HAP-1 (cell line): ENCODE data around the gene INSL3.

Experiments used
- DNase-seq, 2 experiments: peaks; one replicate each; pipeline ENCODE4 v3.0.0-alpha.2; 2016 to 2020; ENCODE audit warnings: low spot score in 2 of 2
- H3K27me3 ChIP-seq: fragments of 250-450 bp; sonication (Bioruptor Pico); 2 replicates; pipeline ENCODE4 v1.5.1; 2020; ENCODE audit warnings: low read depth, mild to moderate bottlenecking, moderate library complexity
- H3K36me3 ChIP-seq: fragments of 250-450 bp; sonication (Bioruptor Pico); replicated peaks from 2 replicates; pipeline ENCODE4 v1.5.1; 2020; ENCODE audit warnings: mild to moderate bottlenecking
- H3K4me1 ChIP-seq: fragments of 250-450 bp; sonication (Bioruptor Pico); 2 replicates; pipeline ENCODE4 v1.5.1; 2020; ENCODE audit warnings: mild to moderate bottlenecking
- H3K4me3 ChIP-seq: fragments of 250-450 bp; sonication (Bioruptor Pico); 2 replicates; pipeline ENCODE4 v1.5.1; 2020; ENCODE audit warnings: mild to moderate bottlenecking, moderate library complexity
- H3K9me3 ChIP-seq: fragments of 250-450 bp; sonication (Bioruptor Pico); 2 replicates; pipeline ENCODE4 v1.5.1; 2020; ENCODE audit warnings: mild to moderate bottlenecking, moderate library complexity
- in situ Hi-C: fragments of 300-500 bp; cut with MboI; formaldehyde crosslinking; loops from 3 replicates; pipeline ENCODE4 v1.14.3; 2020; ENCODE audit warnings: low sequenced_read_pairs, inconsistent platforms, mixed read lengths

Gene INSL3, protein sequence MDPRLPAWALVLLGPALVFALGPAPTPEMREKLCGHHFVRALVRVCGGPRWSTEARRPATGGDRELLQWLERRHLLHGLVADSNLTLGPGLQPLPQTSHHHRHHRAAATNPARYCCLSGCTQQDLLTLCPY

DNA sequence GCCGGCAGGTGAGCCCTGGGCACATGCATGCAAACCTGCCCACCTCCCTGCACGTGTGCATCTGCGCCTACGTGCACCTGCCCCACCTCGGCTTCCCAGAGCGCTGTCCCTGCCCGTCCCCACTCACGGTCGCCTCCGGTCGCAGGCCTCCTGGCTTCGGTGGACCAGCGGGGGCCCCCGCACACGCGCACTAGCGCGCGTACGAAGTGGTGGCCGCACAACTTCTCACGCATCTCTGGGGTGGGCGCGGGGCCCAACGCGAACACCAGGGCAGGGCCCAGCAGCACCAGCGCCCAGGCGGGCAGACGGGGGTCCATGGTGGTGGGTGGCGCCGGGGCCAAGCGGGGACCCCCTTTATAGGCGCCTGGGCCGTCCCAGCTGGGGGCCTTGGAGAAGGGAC, at the start of gene INSL3:
Gene INSL3, minus strand, starts transcription at position 330 of the 400 bp plus-strand sequence. Its CDS starts 13 bp downstream, at position 317.
- no peaks in the 10 kb centered on the region for H3K4me1 ChIP-seq
- in situ Hi-C loops: no loop called here
- H3K36me3 ChIP-seq: no peaks in the 10 kb centered on the region
- H3K27me3 ChIP-seq: no peaks in the 10 kb centered on the region
- no peaks in the 10 kb centered on the region for H3K9me3 ChIP-seq
- H3K4me3 ChIP-seq: no peak within 1 kb of the TSS
- DNase-seq: no peak

- in situ Hi-C loops: loop anchor here (5.0 kb wide), 1 partner anchor 118 kb away; no protein-coding TSS in a partner anchor
- H3K36me3 ChIP-seq: peaks cover 14% of the 10 kb centered on the region
- no peaks in the 10 kb centered on the region for H3K9me3 ChIP-seq
- H3K4me3 ChIP-seq: no peak overlapping the region
- no peaks in the 10 kb centered on the region for H3K27me3 ChIP-seq
- H3K4me1 ChIP-seq: peaks cover 9% of the 10 kb centered on the region
- no peak for DNase-seq
Observed at GRCh38 chr19:17869114-17869608, 47.8 kb upstream of the INSL3 start.

DNA sequence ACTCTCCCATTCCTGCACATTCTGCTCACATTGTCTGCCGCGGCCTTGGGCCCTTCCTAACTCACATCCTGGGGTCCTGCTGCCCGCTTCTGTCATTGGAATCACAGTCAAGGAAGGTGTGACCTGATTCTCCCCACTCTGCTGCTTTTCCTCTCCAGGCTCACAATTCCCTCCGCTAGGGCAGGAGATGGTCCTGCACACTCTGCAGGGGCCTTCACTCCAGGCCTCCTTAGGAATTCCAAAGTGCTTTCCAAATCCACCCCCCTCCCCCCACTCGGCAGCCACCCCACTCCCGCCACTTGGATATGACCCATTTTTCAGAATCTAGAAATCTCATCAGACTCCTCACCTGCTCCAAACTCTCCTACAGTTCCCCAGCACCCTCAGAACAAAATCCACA, 47.4 kb upstream of the INSL3 start:
- Histone ChIP-seq H3K9me3 (no peaks in the 10 kb centered on the region), H3K27me3 (no peaks in the 10 kb centered on the region), H3K36me3 (peaks cover 19% of the 10 kb centered on the region), H3K4me1 (peaks cover 6% of the 10 kb centered on the region), H3K4me3 (no peak overlapping the region)
- no peak for DNase-seq
- in situ Hi-C loops: loop anchor here (5.0 kb wide), 1 partner anchor 119 kb away; no protein-coding TSS in a partner anchor

DNA sequence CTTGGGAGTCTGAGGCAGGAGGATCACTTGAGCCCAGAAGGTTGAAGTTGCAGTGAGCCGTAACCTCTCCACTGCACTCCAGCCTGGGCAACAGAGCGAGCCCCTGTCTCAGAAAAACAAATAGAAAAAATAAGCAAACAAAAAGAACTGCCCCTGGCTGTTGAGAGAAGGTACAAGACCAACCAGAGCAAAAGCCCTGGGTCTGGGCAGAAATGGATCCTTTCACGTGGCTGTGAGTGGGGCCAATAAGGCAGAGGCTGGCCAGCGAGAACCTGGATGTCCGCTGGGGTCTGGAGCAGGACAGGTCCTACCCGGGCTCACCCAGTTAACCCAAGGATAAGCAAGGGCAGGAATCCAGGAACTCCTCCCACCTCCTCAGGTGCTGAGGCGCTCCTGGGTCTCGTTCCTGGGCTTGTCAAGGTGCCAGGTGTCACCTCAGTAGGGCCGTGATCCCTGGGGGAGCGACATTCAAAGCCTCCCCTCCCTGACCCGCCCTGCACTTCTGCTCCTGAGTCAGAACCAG, 45.7 kb upstream of the INSL3 start:
- Histone ChIP-seq H3K36me3 (peaks cover 36% of the 10 kb centered on the region), H3K4me1 (peaks cover 6% of the 10 kb centered on the region), H3K4me3 (no peak overlapping the region), H3K9me3 (no peaks in the 10 kb centered on the region), H3K27me3 (no peaks in the 10 kb centered on the region)
- in situ Hi-C loops: loop anchor here (5.0 kb wide), 1 partner anchor 120 kb away; no protein-coding TSS in a partner anchor
- DNase-seq: peak in 1 of 2 experiments; percentile 49

- in situ Hi-C loops: loop anchor here (5.0 kb wide), 1 partner anchor 121 kb away; no protein-coding TSS in a partner anchor
- peak in 1 of 2 experiments; percentile 41 for DNase-seq
- peaks cover 41% of the 10 kb centered on the region for H3K36me3 ChIP-seq
- H3K9me3 ChIP-seq: no peaks in the 10 kb centered on the region
- no peak overlapping the region for H3K4me3 ChIP-seq
- H3K4me1 ChIP-seq: peaks cover 10% of the 10 kb centered on the region
- no peaks in the 10 kb centered on the region for H3K27me3 ChIP-seq
Observed at GRCh38 chr19:17866312-17866963, 45.1 kb upstream of the INSL3 start.

DNA sequence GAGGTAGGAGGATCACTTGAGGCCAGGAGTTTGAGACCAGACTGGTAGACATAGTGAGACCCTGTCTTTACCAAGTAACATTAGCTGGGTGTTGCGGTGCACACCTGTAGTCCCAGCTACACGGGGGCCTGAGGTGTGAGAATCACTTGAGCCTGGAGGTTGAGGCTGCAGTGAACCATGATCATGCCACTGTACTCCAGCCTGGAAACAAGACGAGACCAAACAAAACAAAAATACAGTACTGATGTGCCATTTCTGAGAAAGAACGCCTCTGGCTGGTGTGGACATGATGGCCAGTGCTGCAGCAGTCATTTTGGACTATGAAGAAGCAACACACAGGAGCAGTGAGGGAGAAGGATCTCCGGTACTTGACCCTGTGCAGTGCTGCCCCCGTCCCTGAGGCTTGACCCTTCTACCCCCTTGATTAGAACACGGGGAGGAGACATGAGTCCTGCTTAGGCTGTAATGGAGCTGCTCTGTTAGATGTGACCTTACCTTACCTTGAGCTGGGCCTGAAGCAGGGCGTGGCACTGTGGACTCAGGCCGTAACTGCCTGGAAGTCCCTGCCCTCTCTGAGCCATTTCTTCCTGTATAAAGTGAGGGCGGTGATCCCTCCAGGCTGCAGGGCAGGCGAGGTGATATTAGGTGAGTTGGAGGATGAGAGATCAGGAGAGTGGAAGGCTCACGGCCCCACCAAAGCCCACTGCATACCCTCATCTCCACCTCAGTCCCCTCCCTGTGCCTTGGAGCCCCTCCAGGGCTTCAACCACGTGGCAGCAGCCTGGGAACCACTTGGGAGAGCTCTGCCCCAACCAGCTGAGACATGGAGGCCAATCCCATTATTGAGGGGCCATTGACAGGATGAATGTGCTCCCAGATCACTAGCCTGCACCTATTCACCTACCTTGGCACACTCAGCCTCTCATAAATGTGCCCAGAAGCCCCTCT, 44.3 kb upstream of the INSL3 start:
- peaks cover 49% of the 10 kb centered on the region for H3K36me3 ChIP-seq
- no peaks in the 10 kb centered on the region for H3K27me3 ChIP-seq
- DNase-seq: peak; percentile 64 to 66
- H3K9me3 ChIP-seq: no peaks in the 10 kb centered on the region
- in situ Hi-C loops: loop anchor here (5.0 kb wide), 1 partner anchor 122 kb away; no protein-coding TSS in a partner anchor
- no peak overlapping the region for H3K4me3 ChIP-seq
- peaks cover 13% of the 10 kb centered on the region for H3K4me1 ChIP-seq

- peaks cover 59% of the 10 kb centered on the region for H3K36me3 ChIP-seq
- H3K4me3 ChIP-seq: no peak overlapping the region
- peak in 1 of 2 experiments; percentile 66 for DNase-seq
- H3K9me3 ChIP-seq: no peaks in the 10 kb centered on the region
- H3K27me3 ChIP-seq: no peaks in the 10 kb centered on the region
- in situ Hi-C loops: no loop called here
- H3K4me1 ChIP-seq: peaks cover 13% of the 10 kb centered on the region
Observed at GRCh38 chr19:17863520-17864182, 42.3 kb upstream of the INSL3 start.

DNA sequence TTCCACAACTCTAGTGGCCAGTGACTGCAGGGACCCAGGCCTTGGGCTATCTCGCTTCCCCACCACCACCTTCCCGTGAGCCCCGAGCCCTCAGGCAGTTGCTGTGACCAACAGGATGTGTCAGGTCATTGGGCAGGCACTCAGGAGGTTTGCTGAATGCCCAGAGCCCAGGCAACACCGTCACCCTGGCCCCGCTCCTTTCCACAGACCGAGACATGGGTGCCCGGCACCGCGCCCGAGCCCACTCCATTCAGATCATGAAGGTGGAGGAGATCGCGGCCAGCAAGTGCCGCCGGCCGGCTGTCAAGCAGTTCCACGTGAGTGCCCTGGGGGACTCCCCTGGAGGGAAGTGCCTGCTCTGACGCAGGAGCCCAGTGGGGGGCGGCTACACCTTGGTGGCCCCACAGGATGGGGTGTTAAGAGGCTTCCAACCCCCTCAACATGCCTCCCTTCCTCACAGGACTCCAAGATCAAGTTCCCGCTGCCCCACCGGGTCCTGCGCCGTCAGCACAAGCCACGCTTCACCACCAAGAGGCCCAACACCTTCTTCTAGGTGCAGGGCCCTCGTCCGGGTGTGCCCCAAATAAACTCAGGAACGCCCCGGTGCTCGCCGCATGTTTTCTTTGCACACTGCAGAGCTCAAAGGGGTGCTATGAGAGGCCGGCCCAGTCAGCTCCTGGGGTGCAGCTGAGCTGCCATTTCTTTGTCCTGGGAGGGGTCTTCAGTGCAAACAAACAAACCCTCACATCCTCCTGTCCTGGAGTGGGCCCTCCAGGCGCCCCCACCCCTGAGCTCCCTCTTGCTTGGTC, 41.6 kb upstream of the INSL3 start:
- peaks cover 59% of the 10 kb centered on the region for H3K36me3 ChIP-seq
- no peak overlapping the region for H3K4me3 ChIP-seq
- in situ Hi-C loops: no loop called here
- H3K9me3 ChIP-seq: no peaks in the 10 kb centered on the region
- H3K27me3 ChIP-seq: no peaks in the 10 kb centered on the region
- DNase-seq: peak in 1 of 2 experiments; percentile 37
- H3K4me1 ChIP-seq: peaks cover 13% of the 10 kb centered on the region

DNA sequence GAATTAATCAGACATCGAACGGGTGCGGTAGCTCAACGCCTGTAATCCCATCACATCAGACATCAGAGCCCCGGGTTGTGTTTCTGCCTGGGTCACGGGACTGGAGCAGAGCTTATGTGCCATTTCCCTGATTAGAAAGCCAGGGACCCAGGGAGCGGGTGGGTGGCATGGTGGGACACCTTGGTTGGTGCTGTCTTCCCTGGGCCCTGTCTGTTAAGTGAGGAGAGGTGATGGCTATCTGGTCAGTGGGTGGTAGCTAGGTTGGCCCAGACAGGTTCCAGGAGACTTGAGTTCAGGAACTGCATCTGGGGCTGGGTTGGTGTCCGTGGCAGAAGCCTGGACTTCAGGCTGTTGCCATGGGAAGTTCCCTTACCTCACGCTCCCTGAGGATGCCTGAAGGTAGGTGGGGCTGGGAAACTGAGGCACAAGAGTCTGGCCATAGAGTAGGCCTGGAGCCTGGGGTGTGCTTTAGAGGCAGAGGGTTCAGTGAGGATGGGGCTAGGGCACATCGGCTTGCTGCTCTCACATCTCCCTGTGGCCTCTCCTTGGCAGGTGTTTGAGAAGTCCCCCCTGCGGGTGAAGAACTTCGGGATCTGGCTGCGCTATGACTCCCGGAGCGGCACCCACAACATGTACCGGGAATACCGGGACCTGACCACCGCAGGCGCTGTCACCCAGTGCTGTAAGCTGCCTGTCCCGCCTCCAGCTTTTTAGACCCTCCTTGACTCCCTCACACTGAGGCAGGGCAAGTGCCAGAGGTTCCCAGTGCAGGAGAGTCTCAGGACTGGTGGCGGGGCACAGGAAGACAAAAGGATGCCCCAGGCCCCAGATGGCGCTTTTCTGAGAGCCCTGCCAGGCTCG, 40.5 kb upstream of the INSL3 start:
- Histone ChIP-seq H3K36me3 (peaks cover 59% of the 10 kb centered on the region), H3K9me3 (no peaks in the 10 kb centered on the region), H3K4me3 (peak overlapping the region; percentile 98), H3K4me1 (peaks cover 13% of the 10 kb centered on the region), H3K27me3 (no peaks in the 10 kb centered on the region)
- in situ Hi-C loops: no loop called here
- peak in 1 of 2 experiments; percentile 38 for DNase-seq

DNA sequence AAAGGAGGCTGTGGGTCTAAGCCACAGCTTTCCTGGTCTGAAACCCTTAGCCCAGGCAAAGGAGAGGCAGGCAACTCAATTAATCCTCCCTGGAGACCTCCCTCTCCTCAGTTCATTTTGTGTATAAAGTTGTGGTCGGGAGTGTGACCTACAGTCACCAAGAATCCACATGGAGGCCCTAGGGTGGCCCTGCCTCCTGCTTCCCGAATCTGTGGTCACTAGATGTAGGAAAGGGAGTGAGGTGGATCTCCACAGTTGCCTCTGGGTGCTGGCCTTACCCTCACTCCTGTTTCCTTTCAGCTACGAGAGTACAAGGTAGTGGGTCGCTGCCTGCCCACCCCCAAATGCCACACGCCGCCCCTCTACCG, 39.7 kb upstream of the INSL3 start:
- H3K27me3 ChIP-seq: no peaks in the 10 kb centered on the region
- no peaks in the 10 kb centered on the region for H3K9me3 ChIP-seq
- peaks cover 59% of the 10 kb centered on the region for H3K36me3 ChIP-seq
- H3K4me3 ChIP-seq: peak overlapping the region; percentile 98
- in situ Hi-C loops: no loop called here
- H3K4me1 ChIP-seq: peaks cover 13% of the 10 kb centered on the region
- DNase-seq: no peak

GRCh38 chr19:17860331-17860992, 39.1 kb upstream of the INSL3 start:
- peak overlapping the region; percentile 98 for H3K4me3 ChIP-seq
- H3K9me3 ChIP-seq: no peaks in the 10 kb centered on the region
- peak in 1 of 2 experiments; percentile 31 for DNase-seq
- no peaks in the 10 kb centered on the region for H3K27me3 ChIP-seq
- peaks cover 8% of the 10 kb centered on the region for H3K4me1 ChIP-seq
- H3K36me3 ChIP-seq: peaks cover 56% of the 10 kb centered on the region
- in situ Hi-C loops: no loop called here
